CD4-positive, alpha-beta T cell treated with Interleukin-10 for 1 hour (primary cell): ENCODE measurements around the gene OR6S1.

Experiments
- DNase-seq: peaks from one replicate; pipeline ENCODE4 v3.0.0-alpha.2; 2020

Gene OR6S1, protein sequence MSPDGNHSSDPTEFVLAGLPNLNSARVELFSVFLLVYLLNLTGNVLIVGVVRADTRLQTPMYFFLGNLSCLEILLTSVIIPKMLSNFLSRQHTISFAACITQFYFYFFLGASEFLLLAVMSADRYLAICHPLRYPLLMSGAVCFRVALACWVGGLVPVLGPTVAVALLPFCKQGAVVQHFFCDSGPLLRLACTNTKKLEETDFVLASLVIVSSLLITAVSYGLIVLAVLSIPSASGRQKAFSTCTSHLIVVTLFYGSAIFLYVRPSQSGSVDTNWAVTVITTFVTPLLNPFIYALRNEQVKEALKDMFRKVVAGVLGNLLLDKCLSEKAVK

DNA sequence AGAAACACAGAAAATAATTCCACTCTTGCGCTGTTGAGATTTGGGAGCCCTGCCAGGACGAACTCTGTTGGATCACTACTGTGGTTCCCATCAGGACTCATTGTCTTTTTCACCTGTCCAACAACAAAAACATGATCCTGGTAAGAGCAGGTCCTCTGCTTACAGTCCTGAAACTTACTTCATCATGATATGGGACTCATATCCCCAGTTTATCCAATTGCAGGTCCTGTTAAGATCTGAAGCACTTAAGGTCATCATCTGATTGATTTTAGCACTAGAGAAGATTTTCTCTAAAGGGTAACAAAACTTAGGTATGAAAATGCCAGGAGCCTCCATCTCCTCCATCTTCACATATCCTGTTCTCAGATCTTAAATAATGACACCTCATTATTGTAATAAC, at the start of gene OR6S1:
Gene OR6S1 (minus strand): TSS at position 101 of the 400 bp plus-strand sequence. CDS start 0 bp downstream, at position 101.
- no peak for DNase-seq

- DNase-seq: peak; percentile 77
These were observed 49.6 kb upstream of the OR6S1 start for GRCh38 chr14:20690848-20691640.

DNA sequence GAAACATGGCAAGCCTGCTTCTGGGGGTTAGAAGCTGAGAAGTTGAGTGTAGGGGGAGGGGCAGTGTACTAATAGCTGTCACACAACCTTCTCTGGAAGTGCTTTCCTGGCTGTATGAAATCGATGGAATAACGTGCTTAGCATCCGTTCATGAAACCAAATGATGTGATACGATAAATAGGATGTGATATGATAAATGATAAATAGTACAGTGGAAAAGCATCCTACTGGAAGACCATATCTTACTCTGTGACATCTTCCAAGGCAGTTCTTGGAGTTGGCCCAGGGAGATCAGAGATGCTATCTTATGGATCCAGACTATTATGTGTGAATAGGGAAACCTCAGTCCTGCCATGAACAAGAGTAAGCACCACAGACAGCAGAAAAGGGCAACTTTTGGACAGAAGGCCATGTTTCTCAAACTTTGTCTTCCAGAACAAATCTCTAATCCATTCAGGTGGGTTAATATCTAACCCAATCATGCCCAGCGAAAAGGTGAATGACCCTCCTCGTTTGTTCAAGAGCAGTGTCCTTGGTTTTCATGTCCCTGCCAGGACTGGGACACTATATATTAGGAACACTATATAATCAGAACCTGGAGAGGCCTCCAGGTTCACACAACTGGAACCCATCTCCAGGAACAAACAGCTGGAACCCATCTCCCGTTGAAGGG, 46.8 kb upstream of the OR6S1 start, which contains the start of gene ANG:
Gene ANG (plus strand): TSS at position 598 of the 673 bp plus-strand sequence. CDS start 4,801 bp downstream, outside the sequence.
- no peak for DNase-seq

DNA sequence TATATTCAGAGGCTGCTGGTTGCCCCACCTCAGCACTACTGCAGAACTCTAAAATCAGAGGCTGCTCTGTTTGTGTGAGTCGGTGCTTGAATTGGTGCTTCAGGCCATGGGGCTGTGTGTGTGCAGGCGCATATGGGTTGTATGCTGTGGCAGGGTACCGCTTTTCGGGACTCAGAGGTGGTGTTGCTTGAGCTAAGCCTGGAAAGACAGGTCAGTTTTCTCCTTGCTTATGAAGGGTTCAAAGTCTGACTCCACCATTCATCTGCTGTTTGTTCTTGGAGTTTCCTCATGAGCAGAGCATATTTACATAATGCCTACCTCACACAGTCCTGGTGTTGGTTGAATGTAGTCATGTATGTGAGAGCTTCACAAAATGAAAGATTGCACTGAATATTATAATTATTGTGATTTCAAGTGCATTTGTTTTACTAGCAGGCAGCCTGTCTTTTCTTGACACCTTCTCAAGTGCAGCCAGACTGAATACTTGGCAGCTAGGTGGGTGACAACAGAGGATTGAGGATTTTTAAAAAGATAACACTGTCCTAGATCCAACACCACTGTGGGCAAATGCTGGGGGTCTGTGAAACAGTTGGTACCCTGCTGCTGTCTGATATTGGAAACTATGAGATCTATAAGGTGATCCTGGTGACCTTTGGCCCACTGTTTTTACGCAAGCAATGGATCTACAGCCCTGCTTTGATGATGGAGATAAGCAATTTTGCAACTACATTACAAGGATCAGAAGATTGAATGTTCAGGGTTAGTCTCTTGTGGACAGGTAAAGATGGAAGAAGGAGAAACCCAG, 46.1 kb upstream of the OR6S1 start:
- DNase-seq: no peak

- no peak for DNase-seq
These were observed 45.1 kb upstream of the OR6S1 start for GRCh38 chr14:20686386-20687143.

DNA sequence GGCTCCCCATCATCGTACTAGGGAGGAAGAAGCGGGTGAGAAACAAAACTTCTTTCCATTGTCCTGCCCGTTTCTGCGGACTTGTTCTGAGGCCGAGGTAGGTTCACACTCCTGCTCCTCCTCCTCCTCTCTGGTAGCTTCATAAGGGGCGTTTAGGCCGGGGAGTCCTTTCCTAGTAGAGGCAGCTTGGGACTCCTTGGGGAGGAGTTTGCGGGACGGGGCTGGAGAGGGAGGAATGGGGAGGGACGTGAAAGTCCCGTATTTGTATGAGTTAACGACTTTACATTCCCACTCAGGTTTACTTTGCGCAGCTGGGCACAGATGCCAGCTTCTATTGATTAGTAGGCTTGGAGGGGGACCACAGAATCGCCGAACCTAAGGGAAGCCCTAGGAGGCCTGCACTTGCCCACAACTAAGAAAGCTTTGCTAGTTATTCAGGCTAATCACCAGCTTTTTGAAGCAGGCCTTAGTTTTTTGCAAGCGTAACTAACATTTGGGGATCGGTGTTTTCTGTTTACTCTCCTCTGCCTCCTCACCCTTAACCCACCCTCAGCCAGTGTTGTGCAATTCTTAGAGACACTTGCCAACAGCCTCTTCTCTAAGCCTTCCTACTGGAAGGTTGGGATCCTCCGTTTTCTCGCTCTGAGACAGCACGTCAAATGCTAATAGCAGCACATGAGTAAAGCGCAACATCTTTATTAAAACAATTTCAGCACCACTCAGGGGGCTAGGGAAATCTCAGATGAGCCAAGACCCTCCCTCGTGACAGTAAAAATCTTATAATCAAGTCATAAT, 43.4 kb upstream of the OR6S1 start:
- no peak for DNase-seq

GRCh38 chr14:20683891-20684661, 42.6 kb upstream of the OR6S1 start, which contains the start of gene RNASE4:
Gene RNASE4, plus strand, starts transcription at chr14:20684560. Its CDS starts 14,812 bp downstream, at chr14:20699372.
- peak; percentile 91 for DNase-seq

GRCh38 chr14:20683125-20683890, 41.8 kb upstream of the OR6S1 start:
- DNase-seq: peak; percentile 89

- DNase-seq: peak; percentile 87
These were observed 41.1 kb upstream of the OR6S1 start for GRCh38 chr14:20682435-20683124.

DNA sequence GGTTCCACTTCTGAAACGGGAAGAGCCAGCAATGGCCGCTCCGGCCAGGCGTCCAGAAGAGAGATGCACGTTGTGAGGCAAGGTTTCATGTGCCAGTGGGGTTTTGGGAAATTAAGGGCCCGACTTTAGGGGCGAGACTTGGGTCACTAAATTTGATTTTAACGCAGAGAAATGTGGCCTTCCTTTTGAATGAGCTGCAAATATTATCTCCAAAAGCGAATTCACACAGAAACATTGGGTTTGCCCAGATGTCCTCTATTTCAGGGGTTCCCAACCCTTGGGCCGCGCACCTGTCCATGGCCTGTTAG, 40.6 kb upstream of the OR6S1 start:
- no peak for DNase-seq

DNA sequence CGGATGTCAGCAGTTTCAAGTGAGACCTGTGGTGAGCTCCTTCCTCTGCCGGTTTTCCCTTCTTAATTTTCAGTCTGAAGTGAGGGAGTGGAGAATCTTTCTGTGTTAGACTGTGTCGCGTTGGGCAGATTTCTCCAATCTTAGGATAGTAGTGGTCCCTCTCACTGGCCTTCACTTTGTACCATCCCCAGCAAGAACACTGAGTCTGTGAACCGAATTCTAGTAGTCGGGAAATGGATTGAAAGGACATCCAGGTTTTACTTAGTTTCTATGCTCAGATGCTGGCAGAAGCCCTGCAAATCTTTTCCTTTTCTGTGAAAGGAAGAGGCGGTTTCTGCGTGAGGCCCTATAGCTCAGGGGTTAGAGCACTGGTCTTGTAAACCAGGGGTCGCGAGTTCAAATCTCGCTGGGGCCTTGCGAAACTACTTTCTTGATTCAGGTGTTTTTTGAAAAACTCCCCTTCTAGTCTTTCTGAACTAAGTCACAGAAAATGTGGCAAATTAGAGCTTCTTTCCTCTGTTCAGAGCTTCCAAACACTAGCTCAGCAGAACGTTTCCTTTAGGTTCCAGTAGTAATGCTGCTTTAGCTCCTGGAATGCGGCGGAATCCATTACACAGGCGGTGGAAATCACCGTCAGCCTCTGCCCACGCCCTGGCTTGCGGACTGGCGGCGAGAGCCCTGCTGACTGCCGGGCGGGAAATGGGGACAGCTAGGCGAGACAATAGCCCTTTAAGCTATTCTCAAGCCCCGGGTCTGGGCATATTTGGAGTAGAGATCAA, 40.0 kb upstream of the OR6S1 start:
- peak; percentile 94 for DNase-seq

GRCh38 chr14:20680843-20681347, 39.4 kb upstream of the OR6S1 start:
- no peak for DNase-seq

- DNase-seq: no peak
These were observed 38.9 kb upstream of the OR6S1 start for GRCh38 chr14:20680363-20680762.

GRCh38 chr14:20679907-20680306, 38.4 kb upstream of the OR6S1 start:
- peak; percentile 23 for DNase-seq

DNA sequence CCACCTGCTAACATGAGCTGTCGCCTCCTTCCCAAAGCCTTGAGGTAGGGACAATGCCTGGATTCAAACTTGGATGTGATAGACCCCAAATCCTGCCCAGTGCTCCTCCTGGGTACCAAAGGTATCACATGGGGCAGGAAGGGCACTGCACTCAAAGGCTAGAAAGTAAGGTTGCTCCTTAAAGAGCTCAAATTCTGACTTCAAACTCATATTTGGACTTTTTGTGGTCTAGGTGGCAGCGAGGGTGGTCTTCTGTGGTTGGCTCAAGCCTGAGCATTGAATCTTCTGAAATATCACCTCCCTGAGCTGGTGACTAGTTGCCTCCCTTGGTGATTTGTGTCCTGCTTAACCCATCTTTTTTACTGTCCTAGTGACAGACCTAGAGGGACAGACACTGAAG, 34.6 kb upstream of the OR6S1 start:
- DNase-seq: no peak

- DNase-seq: no peak
These were observed 34.2 kb upstream of the OR6S1 start for GRCh38 chr14:20675669-20676068.

DNA sequence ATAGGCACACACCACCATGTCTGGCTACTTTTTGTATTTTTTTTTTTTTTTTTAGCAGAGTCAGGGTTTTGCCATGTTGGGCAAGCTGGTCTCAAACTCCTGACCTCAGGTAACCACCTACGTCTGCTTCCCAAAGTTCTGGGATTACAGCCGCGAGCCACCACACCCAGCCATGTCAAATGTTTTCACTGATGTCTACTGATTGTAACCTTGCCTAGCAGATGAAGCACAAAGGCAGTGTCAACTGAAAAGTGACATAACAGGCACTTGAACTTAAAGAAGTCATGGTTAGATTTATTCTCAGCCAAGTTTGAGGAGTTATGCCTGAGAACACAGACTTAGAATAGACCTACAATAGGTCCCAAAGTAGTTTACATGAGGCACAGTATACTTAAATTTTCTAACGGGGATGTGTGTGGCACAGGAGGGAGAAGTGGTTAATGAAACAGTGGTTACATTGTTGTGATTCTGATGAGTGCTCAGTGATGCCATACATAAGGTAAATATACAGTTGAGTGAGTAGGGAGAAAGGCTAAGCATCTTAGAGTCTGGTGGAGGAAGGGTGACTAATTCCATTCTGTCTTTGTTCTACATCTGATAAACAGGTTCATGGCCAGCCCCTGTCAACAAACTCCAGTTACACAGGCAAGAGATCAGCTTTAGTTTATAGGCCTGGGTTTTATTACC, 30.2 kb upstream of the OR6S1 start:
- no peak for DNase-seq
